ENCODE results near the gene MID1.

The MID1 gene

GRCh38 chrX:10538831-10539230 is 81.6 kb downstream of the MID1 start:
- DNase-seq (ENCODE audit: extremely low spot score, insufficient read length, low read depth) (no peak), FAIRE-seq (no peak)

DNA sequence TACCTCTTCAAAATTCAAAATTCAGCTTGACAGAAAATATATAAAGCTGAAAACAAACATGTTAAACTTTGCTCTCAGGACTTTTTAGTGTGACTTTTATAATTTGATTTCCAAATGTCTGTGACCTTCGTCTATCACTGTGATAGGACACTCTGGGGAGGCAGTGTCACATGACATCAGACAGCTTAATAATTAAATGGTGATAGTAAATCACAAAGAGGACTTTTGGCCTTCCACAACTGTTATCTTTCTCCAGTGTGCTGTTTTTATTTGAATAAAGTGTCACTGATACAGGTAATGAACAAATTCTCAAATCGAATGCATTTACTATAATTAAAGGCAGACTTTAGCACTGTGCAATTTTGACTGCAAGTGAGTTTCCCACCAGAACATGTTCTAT is 83.1 kb downstream of the MID1 start:
- no peak for DNase-seq (ENCODE audit: extremely low spot score, insufficient read length, low read depth)
- FAIRE-seq: no peak

GRCh38 chrX:10536744-10537143 is 83.6 kb downstream of the MID1 start:
- FAIRE-seq (no peak), DNase-seq (ENCODE audit: extremely low spot score, insufficient read length, low read depth) (no peak)

- FAIRE-seq: no peak
- no peak for DNase-seq (ENCODE audit: extremely low spot score, insufficient read length, low read depth)
Observed at GRCh38 chrX:10534611-10535010, 85.8 kb downstream of the MID1 start.

- FAIRE-seq: no peak
- DNase-seq (ENCODE audit: extremely low spot score, insufficient read length, low read depth): no peak
Observed at GRCh38 chrX:10533696-10534365, 86.6 kb downstream of the MID1 start.

- no peak for DNase-seq (ENCODE audit: extremely low spot score, insufficient read length, low read depth)
Observed at GRCh38 chrX:10531927-10532326, 88.5 kb downstream of the MID1 start.

GRCh38 chrX:10529344-10529743 is 91.0 kb downstream of the MID1 start:
- no peak for FAIRE-seq
- no peak for DNase-seq (ENCODE audit: extremely low spot score, insufficient read length, low read depth)

More at GRCh38 chrX:10531927-10532326, 88.5 kb downstream of the MID1 start:
- no peak for FAIRE-seq

DNA sequence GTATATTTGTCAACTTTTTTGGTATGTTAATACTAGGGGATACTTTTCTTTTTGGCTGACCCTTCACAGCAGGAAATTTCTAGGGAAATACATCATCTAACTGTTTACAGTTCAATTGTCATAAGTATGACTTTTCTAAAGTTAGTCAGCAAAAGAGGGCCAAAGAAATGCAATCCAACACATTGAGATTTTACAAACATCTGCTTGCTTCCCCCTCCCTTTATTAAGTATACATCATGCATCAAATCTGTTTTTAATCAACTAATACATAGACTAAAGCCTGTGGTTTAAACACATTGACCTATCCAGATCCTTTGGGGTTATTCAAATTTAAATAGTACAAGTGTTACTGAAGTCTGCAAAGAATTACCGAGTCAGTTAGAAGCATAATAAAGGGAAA is 93.9 kb downstream of the MID1 start:
- DNase-seq (ENCODE audit: extremely low spot score, insufficient read length, low read depth) (no peak), FAIRE-seq (no peak)

DNA sequence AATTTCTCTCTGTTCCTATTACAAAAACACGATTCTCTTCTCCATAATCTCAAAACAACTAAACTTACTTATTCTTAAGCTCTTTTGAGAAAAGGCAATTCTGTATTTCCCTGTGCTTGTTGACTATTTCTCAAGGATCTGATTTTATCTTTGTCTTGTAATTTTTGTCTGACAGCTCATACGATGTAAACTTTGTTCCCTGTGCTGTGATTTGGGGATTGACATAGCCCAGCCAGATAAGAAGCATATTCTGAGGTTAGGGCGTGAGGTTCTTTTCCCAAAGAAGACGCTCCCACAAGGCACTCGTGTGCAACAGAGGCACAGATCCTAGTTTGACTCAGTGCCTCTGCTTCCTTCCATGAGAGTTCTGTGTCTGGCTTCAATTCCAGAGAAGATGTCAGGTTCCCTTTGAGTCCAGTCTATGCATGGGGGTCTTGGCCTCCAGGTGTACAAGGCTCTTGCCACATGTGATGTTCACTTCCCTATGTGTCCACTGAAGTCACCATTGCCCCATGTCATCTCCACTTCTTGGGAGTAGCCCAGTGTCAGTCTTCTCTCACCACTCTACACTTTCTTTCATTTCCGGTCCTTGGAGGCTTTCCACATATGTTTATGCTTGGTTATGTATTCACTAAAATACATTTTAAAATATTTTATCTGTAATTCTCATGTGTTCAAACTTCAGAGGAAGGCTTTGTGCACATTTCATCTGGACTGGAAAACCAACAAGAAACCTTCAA is 94.8 kb downstream of the MID1 start:
- DNase-seq (ENCODE audit: extremely low spot score, insufficient read length, low read depth) (no peak), FAIRE-seq (no peak)

- DNase-seq (ENCODE audit: extremely low spot score, insufficient read length, low read depth) (no peak), FAIRE-seq (no peak)
Observed at GRCh38 chrX:10524578-10524977, 95.8 kb downstream of the MID1 start.

DNA sequence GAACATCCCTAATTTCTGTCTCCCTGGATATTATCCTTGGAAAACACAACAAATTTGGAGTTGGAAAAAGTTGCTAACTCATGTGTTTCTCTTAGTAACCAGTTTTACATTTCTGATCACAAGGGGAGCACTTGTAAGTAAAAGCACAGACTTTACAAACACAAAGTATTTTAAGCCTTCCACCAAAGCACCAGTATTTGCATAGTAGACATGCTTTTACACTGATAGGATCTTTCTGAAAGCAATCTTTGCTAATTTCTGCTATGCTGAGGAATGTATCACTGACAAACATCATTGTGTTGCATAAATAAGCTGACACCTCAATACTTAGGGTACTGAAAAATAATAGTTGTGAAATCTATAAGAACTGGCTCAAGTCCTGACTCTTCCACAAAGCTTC is 100.6 kb downstream of the MID1 start:
- no peak for DNase-seq (ENCODE audit: extremely low spot score, insufficient read length, low read depth)
- FAIRE-seq: no peak

DNA sequence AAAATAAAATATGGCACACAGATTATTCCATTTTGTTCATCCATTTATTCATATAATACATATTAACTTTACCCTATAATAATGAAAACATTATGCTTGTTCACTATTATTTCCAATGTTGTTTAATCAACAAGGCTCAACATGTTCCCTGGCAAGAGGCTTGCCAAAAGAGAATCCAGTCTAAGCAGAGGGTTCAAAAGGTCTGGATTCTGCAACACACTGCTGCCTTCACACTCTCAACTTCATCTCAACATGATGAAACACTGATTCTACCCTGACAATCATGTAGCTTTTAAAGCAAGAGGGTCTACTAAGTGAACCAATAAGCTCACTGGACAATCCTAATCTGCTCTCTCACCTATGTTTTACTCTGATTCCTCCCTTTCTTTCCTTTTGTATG is 101.1 kb downstream of the MID1 start:
- FAIRE-seq: no peak

DNA sequence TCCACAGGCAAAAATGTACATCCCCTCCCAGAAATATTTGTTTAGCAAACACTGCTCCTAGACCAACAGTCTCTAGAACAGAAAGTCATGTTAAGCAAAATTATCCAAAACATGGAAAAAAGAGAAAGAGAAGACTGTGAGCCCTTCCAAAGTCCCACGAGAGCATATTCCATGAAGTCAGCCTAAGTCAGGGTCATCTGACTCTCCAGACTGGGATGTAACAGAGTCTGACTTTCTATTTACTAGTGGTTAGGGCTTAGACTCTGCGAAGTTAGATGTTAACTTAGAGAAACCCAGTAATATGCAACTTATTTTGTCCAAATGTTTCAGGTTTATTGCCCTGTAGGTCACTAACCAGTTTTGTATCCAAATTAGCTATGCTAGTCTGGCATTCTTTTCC is 102.3 kb downstream of the MID1 start:
- no peak for DNase-seq (ENCODE audit: extremely low spot score, insufficient read length, low read depth)
- no peak for FAIRE-seq

More for the DNA sequence above, 101.1 kb downstream of the MID1 start:
- DNase-seq (ENCODE audit: extremely low spot score, insufficient read length, low read depth): no peak

DNA sequence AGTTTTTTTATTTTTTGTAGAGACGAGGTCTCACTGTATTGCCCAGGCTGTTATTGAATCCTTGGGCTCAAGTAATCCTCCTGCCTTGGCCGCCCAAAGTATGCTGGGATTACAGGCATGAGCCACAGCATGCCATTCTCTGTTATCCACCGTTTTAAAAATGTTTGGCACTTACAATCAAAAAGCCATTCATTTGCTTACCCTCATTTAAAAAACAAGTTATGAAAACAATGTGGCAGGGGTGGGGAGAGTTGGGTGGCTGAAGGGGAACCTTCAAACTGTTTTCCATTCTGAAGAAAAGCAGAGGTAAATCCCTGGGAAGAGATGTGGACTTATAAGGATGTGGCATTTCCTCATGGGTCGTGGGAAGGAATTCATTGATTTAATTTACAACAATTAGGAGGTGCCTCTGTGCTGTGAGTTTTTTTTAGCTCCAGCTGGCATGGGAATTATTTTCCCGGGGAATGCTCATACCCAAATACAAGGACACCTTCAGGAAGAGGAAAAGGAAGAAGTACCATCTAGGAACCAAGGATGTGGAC is 103.5 kb downstream of the MID1 start:
- no peak for FAIRE-seq
- no peak for DNase-seq (ENCODE audit: extremely low spot score, insufficient read length, low read depth)

- DNase-seq (ENCODE audit: extremely low spot score, insufficient read length, low read depth) (no peak), FAIRE-seq (no peak)
Observed at GRCh38 chrX:10514891-10515290, 105.5 kb downstream of the MID1 start.

- FAIRE-seq: no peak
- DNase-seq (ENCODE audit: extremely low spot score, insufficient read length, low read depth): no peak
Observed at GRCh38 chrX:10513974-10514373, 106.4 kb downstream of the MID1 start.

DNA sequence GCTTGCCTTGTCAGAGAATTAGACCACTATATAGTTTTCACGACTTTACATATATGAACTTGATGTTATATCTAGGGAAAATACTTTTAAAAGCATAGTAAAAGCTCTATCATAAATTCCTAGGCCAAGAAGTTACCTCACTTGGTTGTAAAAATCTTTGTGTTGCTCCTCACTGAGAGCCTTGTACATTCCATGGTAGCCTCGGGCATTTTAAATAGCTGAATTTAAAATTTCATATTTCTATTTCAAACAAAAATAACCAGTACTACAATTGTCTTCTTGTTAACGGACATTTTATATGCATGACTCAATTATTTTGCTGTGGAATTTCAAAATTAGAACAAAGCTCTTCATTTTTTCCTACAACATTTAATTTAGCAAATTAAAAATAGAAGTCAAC is 107.6 kb downstream of the MID1 start:
- no peak for DNase-seq (ENCODE audit: extremely low spot score, insufficient read length, low read depth)
- no peak for FAIRE-seq

- no peak for FAIRE-seq
- DNase-seq (ENCODE audit: extremely low spot score, insufficient read length, low read depth): no peak
Observed at GRCh38 chrX:10512258-10512657, 108.1 kb downstream of the MID1 start.

GRCh38 chrX:10509397-10509796 is 111.0 kb downstream of the MID1 start:
- FAIRE-seq (no peak), DNase-seq (ENCODE audit: extremely low spot score, insufficient read length, low read depth) (no peak)

GRCh38 chrX:10508891-10509290 is 111.5 kb downstream of the MID1 start:
- FAIRE-seq: no peak

GRCh38 chrX:10507876-10508275 is 112.5 kb downstream of the MID1 start:
- DNase-seq (ENCODE audit: extremely low spot score, insufficient read length, low read depth) (no peak), FAIRE-seq (no peak)

More at GRCh38 chrX:10508891-10509290, 111.5 kb downstream of the MID1 start:
- no peak for DNase-seq (ENCODE audit: extremely low spot score, insufficient read length, low read depth)
